Thyroid gland (tissue), 4 donors: ENCODE results near the gene KCNB1. TPM values are rescaled to one million over a fixed set of nuclear protein-coding genes. Genes with fewer than 3 reads are reported as not detected.
A peak's percentile ranks its signal among the peaks of the same experiment; 100 is the strongest.

Experiments
- DNase-seq, 2 donors: peaks; one replicate each; pipeline ENCODE4 v3.0.0-alpha.2; 2019
- H3K27ac ChIP-seq, 3 donors: fragments of 200-600 bp; sonication (generic); 1 replicate in 2 of 3; 2 replicates in 1 of 3; pipeline ENCODE4 v1.5.1; 2016 to 2019; ENCODE audit warnings: mild to moderate bottlenecking in 1 of 3, moderate library complexity in 1 of 3
- H3K27me3 ChIP-seq: fragments of 200-600 bp; sonication (generic); one replicate; pipeline ENCODE4 v1.5.1; 2019
- H3K36me3 ChIP-seq, 2 donors: fragments of 200-600 bp; sonication (generic); one replicate each; pipeline ENCODE4 v1.5.1; 2016 to 2019
- H3K4me1 ChIP-seq, 2 donors: fragments of 200-600 bp; sonication (generic); one replicate each; pipeline ENCODE4 v1.5.1; 2017 to 2019
- H3K4me3 ChIP-seq, 3 donors: fragments of 200-600 bp; sonication (generic); replicated peaks in 1 of 3; 1 replicate in 2 of 3; 2 replicates in 1 of 3; pipeline ENCODE4 v1.5.1; 2016; ENCODE audit warnings: mild to moderate bottlenecking in 1 of 3
- H3K9me3 ChIP-seq: fragments of 200-600 bp; sonication (generic); one replicate; pipeline ENCODE4 v1.5.1; 2017
- POLR2A ChIP-seq, 2 donors: fragments of 450-650 bp; IDR thresholded peaks; one replicate each; pipeline ENCODE4 v1.6.1; 2017; ENCODE audit warnings: antibody characterized with exemption in 2 of 2, mild to moderate bottlenecking in 2 of 2, moderate library complexity in 1 of 2
- WGBS, 2 donors: methylation state at CpG; one replicate each; pipeline ENCODE4 v1.1.5; 2017; 5-methylcytosine and 5-hydroxymethylcytosine counted together
- intact Hi-C: fragments of 100-400 bp; cut with DNase I; formaldehyde crosslinking; loops from one replicate; pipeline ENCODE4 v1.15.1; 2023
- total RNA-seq, 4 donors: library from RNA; depleted of rRNA; stranded (reverse); fragments of >200 nt; gene quantifications; one replicate each; pipeline ENCODE4 v1.2.3, GENCODE V29; 2016
- TF ChIP-seq, protein P1 (sequence below), 6 experiments: fragments of 200-600 bp in 3 of 6; fragments of 450-650 bp in 3 of 6; sonication (generic) in 3 of 6; IDR thresholded peaks; one replicate each; pipeline ENCODE4 v1.5.1; 2016 to 2019; ENCODE audit warnings: antibody characterized with exemption in 6 of 6, mild to moderate bottlenecking in 2 of 6, inconsistent platforms in 1 of 6, moderate library complexity in 1 of 6

The KCNB1 gene
- total RNA-seq, 4 donors from 2014 or later: 0.34 to 0.54 (median 0.47) TPM

DNA sequence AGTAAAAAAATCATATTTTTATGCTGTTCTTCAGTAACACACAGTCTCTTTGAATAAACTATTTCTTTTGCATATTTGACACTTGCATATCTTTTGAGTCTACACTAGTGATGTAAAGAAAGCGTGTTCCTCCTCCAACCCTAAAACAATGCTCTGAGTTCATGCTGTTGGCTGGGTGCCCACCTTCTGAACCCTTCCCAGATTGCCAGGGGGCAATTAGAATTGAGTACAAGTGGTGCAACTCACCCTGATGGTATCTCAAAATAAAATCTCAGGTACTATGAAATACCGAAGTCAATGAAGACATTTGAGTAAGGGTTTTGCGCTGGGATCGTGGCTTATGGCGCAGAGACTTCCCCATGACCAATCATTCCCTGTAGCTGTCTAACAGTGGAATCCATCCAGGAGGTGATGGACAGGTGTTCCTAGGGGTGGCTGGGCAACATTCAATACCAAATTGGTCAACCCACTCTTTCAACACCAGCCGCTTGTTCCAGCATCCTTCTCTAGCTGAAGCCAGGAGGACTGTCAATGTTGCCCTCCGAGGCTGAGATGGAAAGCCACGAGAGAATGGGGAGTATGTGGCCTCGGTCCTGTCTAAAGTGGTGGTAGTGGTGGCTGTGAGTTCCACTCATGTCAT, 110.3 kb downstream of the KCNB1 start:
- H3K4me3 ChIP-seq: no peak overlapping the region
- 93% methylated on average over 9 of the region's 9 CpGs for WGBS, 2 donors
- H3K4me1 ChIP-seq: no peaks in the 10 kb centered on the region
- no peaks in the 10 kb centered on the region for H3K27me3 ChIP-seq
- no peaks in the 10 kb centered on the region for H3K36me3 ChIP-seq
- no peak for TF ChIP-seq POLR2A (IDR thresholded peaks at IDR 0.05)
- TF ChIP-seq, protein P1, sequence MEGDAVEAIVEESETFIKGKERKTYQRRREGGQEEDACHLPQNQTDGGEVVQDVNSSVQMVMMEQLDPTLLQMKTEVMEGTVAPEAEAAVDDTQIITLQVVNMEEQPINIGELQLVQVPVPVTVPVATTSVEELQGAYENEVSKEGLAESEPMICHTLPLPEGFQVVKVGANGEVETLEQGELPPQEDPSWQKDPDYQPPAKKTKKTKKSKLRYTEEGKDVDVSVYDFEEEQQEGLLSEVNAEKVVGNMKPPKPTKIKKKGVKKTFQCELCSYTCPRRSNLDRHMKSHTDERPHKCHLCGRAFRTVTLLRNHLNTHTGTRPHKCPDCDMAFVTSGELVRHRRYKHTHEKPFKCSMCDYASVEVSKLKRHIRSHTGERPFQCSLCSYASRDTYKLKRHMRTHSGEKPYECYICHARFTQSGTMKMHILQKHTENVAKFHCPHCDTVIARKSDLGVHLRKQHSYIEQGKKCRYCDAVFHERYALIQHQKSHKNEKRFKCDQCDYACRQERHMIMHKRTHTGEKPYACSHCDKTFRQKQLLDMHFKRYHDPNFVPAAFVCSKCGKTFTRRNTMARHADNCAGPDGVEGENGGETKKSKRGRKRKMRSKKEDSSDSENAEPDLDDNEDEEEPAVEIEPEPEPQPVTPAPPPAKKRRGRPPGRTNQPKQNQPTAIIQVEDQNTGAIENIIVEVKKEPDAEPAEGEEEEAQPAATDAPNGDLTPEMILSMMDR (IDR thresholded peaks at IDR 0.05): no peak
- no peak overlapping the region for H3K27ac ChIP-seq
- no peaks in the 10 kb centered on the region for H3K9me3 ChIP-seq
- intact Hi-C loops: no loop called here
- no peak for DNase-seq

DNA sequence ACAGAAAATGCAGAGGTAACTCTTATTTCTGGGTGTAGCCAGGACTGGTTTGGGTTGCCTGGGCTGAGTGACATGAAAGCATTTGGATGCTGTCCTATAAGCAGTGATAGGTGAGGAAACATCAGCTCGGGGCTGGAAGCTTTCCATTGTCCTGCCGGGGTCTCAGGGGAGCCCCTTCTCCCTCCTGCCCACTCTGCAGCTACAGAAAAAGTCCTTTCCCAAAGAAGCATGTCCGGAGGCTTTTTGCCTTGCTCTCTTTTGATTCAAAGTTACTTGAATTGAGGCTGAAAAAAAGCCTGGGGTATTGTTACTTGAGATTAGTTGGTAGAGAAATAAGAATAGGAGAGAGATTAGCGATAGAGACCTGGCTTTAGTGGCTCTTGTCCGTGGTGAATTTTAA, 113.9 kb downstream of the KCNB1 start:
- Histone ChIP-seq H3K36me3 (no peaks in the 10 kb centered on the region), H3K27ac (no peak overlapping the region), H3K4me3 (no peak overlapping the region), H3K27me3 (no peaks in the 10 kb centered on the region), H3K9me3 (no peaks in the 10 kb centered on the region), H3K4me1 (no peaks in the 10 kb centered on the region)
- intact Hi-C loops: no loop called here
- TF ChIP-seq POLR2A (IDR thresholded peaks at IDR 0.05): no peak
- TF ChIP-seq, protein P1 (IDR thresholded peaks at IDR 0.05): no peak
- DNase-seq: no peak
- WGBS, 2 donors: 66% methylated on average over 5 of the region's 5 CpGs

DNA sequence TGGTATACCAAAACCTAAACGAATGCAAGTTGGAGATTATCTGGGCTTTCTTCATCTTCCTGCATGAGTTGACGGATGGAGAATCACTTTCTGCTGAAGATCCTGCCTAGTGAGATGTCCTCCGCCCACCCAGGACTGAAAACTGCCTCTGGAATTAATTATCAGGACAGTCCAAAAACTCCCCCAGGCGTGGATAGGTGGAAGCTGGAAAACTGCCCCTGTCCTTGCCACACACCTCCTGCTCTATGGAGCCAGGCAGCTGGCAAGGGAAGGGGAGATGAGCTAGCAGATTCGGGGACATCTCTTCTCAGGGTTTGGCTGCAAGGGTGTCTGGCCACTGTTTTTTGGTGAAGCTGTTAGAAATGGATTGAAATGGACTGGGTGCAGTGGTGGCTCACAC, 115.4 kb downstream of the KCNB1 start:
- WGBS, 2 donors: 80 to 85% methylated on average over 5 of the region's 5 CpGs
- DNase-seq: no peak
- no peak overlapping the region for H3K4me3 ChIP-seq
- H3K36me3 ChIP-seq: no peaks in the 10 kb centered on the region
- no peaks in the 10 kb centered on the region for H3K9me3 ChIP-seq
- no peak overlapping the region for H3K27ac ChIP-seq
- intact Hi-C loops: no loop called here
- no peak for TF ChIP-seq POLR2A (IDR thresholded peaks at IDR 0.05)
- TF ChIP-seq, protein P1 (IDR thresholded peaks at IDR 0.05): no peak
- H3K27me3 ChIP-seq: no peaks in the 10 kb centered on the region
- H3K4me1 ChIP-seq: no peaks in the 10 kb centered on the region

DNA sequence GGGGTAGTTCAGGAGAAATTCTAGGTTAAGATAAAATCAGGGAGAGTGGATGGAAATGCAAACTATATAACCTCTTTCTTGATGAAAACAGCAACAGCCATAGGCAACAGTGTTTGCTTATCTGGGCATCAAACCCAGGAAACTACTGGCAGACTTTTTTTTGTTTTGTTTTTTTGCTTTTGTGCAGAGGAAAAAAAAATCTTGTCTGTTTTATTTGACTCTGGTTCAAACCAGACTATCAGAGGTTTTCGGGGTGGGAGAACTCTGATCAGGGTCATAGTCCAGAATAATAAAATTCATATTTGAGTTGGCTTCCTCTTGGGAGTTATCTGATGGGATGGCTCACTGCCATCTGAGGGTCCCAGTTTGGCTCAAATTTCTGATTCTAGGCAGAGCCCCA, 115.8 kb downstream of the KCNB1 start:
- DNase-seq: no peak
- no peaks in the 10 kb centered on the region for H3K36me3 ChIP-seq
- no peaks in the 10 kb centered on the region for H3K27me3 ChIP-seq
- H3K4me1 ChIP-seq: no peaks in the 10 kb centered on the region
- intact Hi-C loops: no loop called here
- H3K9me3 ChIP-seq: no peaks in the 10 kb centered on the region
- 71 to 77% methylated on average over 1 of the region's 1 CpG for WGBS, 2 donors
- no peak overlapping the region for H3K27ac ChIP-seq
- no peak overlapping the region for H3K4me3 ChIP-seq
- no peak for TF ChIP-seq POLR2A (IDR thresholded peaks at IDR 0.05)
- TF ChIP-seq, protein P1 (IDR thresholded peaks at IDR 0.05): no peak

DNA sequence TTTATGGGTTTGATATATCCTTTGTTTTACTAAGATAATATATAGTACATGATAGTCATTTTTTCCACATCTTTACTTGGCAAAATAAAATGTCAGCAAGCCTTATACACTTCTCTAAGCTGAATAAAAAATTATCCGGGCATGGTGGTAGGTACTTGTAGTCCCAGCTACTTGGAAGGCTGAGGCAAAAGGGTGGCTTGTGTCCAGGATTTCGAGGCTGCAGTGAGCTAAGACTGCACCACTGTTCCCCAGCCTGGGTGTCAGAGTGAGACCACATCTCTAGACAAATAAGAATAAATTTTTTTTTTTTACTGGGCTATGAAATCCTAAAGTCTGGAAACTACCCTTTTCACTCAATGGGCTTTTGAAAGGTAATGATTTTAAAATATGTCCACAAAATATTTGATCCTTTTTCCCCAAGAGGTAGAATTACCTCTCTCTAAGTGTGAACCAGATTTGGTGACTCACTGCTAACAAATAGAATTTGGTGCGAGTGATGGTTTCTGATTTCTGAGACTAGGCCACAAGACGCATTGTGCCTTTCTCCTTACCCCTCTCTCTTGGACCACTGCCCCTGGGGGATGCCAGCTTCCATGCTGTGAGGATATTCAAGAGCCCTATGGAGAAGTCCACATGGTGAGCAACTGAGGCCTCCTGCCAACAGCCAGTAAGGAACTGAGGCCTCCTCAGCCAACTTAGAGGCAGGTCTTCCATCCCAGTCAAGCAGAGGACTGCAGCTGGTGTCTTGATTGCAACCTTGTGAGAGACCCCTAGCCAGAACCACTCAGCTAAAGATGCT, 120.4 kb downstream of the KCNB1 start:
- TF ChIP-seq POLR2A (IDR thresholded peaks at IDR 0.05): no peak
- TF ChIP-seq, protein P1 (IDR thresholded peaks at IDR 0.05): no peak
- Histone ChIP-seq H3K27ac (no peak overlapping the region), H3K27me3 (no peaks in the 10 kb centered on the region), H3K4me3 (no peak overlapping the region), H3K4me1 (no peaks in the 10 kb centered on the region), H3K36me3 (no peaks in the 10 kb centered on the region), H3K9me3 (no peaks in the 10 kb centered on the region)
- WGBS, 2 donors: 39 to 48% methylated on average over 4 of the region's 4 CpGs
- DNase-seq: peak; percentile 48 to 52
- intact Hi-C loops: no loop called here
